ENCODE results near the gene TSHR.

The TSHR gene

DNA sequence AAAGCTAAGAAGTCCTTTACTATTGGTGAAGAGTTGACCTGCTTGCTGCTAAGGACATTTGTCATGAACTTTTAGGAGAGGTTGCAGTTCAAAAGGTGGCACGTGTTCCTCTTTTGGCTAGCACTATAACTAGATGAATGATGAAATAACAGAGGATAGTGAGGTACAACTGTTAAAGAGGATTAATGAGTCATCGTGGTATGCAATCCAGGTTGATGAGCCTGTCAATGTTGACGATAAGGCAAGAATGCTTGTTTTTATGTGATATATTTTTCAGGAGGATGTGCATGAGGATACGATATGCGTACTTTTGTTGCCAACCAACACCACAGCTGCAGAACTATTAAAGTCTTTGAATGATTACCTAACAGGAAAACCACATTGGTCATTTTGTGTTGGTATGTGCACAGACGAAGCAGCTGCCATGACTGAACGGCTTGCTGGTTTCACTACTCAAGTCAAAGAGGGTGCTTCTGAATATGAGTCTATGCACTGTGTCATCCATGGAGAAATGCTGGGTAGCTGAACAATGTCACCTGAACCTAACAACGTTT is 24.5 kb upstream of the TSHR start:
- TF ChIP-seq SPI1 (IDR thresholded peaks at IDR 0.05; ENCODE audit: borderline replicate concordance, low read depth) (peak; percentile 10; the same call in 1 of the 2 replicates), GABPA (IDR thresholded peaks at IDR 0.05; ENCODE audit: low read depth) (no peak), POLR2AphosphoS5 (IDR thresholded peaks at IDR 0.05; ENCODE audit: low read depth) (peak; percentile 63; the same call in 1 of the 2 replicates)
- H3K4me3 ChIP-seq (replicated peaks; ENCODE audit: insufficient read depth, low read length) = no peak overlapping the region
- peak; percentile 68 to 70 for DNase-seq (ENCODE audit: low read depth in 1 of 2, low spot score in 1 of 2)
- H3K27ac ChIP-seq (replicated peaks) = peak overlapping the region; percentile 62
- no peaks in the 10 kb centered on the region for H3K27me3 ChIP-seq (ENCODE audit: insufficient read depth, poor library complexity, severe bottlenecking)

GRCh38 chr14:80933282-80933681 is 22.1 kb upstream of the TSHR start:
- Histone ChIP-seq H3K27ac (replicated peaks) (no peak overlapping the region), H3K4me3 (replicated peaks; ENCODE audit: insufficient read depth, low read length) (no peak overlapping the region), H3K27me3 (ENCODE audit: insufficient read depth, poor library complexity, severe bottlenecking) (no peaks in the 10 kb centered on the region)
- TF ChIP-seq SPI1 (IDR thresholded peaks at IDR 0.05; ENCODE audit: borderline replicate concordance, low read depth) (no peak), POLR2AphosphoS5 (IDR thresholded peaks at IDR 0.05; ENCODE audit: low read depth) (no peak), GABPA (IDR thresholded peaks at IDR 0.05; ENCODE audit: low read depth) (no peak), REST (IDR thresholded peaks at IDR 0.05; ENCODE audit: insufficient replicate concordance, low read depth) (no peak), CTCF (IDR thresholded peaks at IDR 0.05; ENCODE audit: insufficient read depth, low read length) (no peak)
- no peak for DNase-seq (ENCODE audit: low read depth in 1 of 2, low spot score in 1 of 2)

DNA sequence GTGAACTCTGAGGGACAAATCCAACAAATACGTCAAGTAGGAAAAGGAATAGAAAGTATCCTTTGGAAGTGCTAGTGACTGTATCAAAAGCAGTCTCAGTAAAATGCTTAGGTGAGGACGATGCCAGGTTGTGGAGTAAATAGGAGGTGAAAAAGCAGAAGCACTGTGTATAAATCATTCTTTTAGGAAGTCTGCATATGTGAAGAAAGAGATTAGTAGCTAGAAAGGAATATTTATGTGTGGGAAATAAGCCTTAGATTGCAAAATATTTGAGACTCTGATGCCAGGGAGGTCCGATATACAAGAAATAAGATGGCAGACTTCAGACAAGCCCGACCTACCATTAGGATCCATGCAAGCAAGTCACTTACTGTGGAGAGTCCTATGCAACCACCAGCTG is 21.7 kb upstream of the TSHR start:
- no peaks in the 10 kb centered on the region for H3K27me3 ChIP-seq (ENCODE audit: insufficient read depth, poor library complexity, severe bottlenecking)
- H3K27ac ChIP-seq (replicated peaks) = no peak overlapping the region
- TF ChIP-seq POLR2AphosphoS5 (IDR thresholded peaks at IDR 0.05; ENCODE audit: low read depth) (no peak), CTCF (IDR thresholded peaks at IDR 0.05; ENCODE audit: insufficient read depth, low read length) (no peak), REST (IDR thresholded peaks at IDR 0.05; ENCODE audit: insufficient replicate concordance, low read depth) (no peak), SPI1 (IDR thresholded peaks at IDR 0.05; ENCODE audit: borderline replicate concordance, low read depth) (no peak), GABPA (IDR thresholded peaks at IDR 0.05; ENCODE audit: low read depth) (no peak)
- no peak for DNase-seq (ENCODE audit: low read depth in 1 of 2, low spot score in 1 of 2)
- no peak overlapping the region for H3K4me3 ChIP-seq (replicated peaks; ENCODE audit: insufficient read depth, low read length)

DNA sequence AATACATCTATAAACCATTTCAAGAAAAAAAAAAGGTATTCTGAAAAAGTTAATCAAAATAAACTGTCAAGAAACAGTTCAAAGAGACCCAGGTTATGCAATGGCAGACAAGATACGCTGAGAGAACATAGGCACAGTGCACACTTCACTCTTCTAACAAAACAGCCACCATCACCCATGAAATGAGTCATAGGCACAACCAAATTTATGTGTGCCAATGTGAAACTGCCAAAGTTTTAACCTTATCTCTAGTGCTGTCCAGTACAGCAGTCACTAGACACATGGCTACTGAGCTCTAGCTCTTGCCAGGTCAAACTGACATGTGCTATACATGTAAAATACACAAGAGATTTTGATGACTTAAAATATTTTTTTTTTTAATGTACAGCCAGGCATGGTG is 15.3 kb upstream of the TSHR start:
- DNase-seq (ENCODE audit: low read depth in 1 of 2, low spot score in 1 of 2) = no peak
- Histone ChIP-seq H3K27me3 (ENCODE audit: insufficient read depth, poor library complexity, severe bottlenecking) (no peaks in the 10 kb centered on the region), H3K4me3 (replicated peaks; ENCODE audit: insufficient read depth, low read length) (no peak overlapping the region), H3K27ac (replicated peaks) (no peak overlapping the region)
- TF ChIP-seq CTCF (IDR thresholded peaks at IDR 0.05; ENCODE audit: insufficient read depth, low read length) (no peak), GABPA (IDR thresholded peaks at IDR 0.05; ENCODE audit: low read depth) (no peak), POLR2AphosphoS5 (IDR thresholded peaks at IDR 0.05; ENCODE audit: low read depth) (no peak), REST (IDR thresholded peaks at IDR 0.05; ENCODE audit: insufficient replicate concordance, low read depth) (no peak), SPI1 (IDR thresholded peaks at IDR 0.05; ENCODE audit: borderline replicate concordance, low read depth) (no peak)

All from HL-60 (cell line).